ENCODE results near the gene C7orf25.

Gene C7orf25
- total RNA-seq, result 0.14 to 0.48 reads per million in 2 donors

GRCh38 chr7:42911454-42912447 is at the start of gene C7orf25:
Gene C7orf25, minus strand, starts transcription at chr7:42912070. Its CDS starts 1,170 bp downstream, at chr7:42910900.
- DNase-seq, result peak; percentile 96

- DNase-seq, result no peak
Observed at GRCh38 chr7:42961170-42961569, 49.3 kb upstream of the C7orf25 start.

- no peak for DNase-seq
Observed at GRCh38 chr7:42960762-42961161, 48.9 kb upstream of the C7orf25 start.

- no peak for DNase-seq
Observed at GRCh38 chr7:42959549-42959948, 47.7 kb upstream of the C7orf25 start.

GRCh38 chr7:42956062-42956461 is 44.2 kb upstream of the C7orf25 start:
- no peak for DNase-seq

- no peak for DNase-seq
Observed at GRCh38 chr7:42953994-42954393, 42.1 kb upstream of the C7orf25 start.

- DNase-seq, result no peak
Observed at GRCh38 chr7:42952328-42952727, 40.5 kb upstream of the C7orf25 start.

- no peak for DNase-seq
Observed at GRCh38 chr7:42950417-42950816, 38.5 kb upstream of the C7orf25 start.

GRCh38 chr7:42947521-42947920 is 35.7 kb upstream of the C7orf25 start:
- DNase-seq, result no peak

GRCh38 chr7:42946627-42946950 is 34.7 kb upstream of the C7orf25 start:
- no peak for DNase-seq

GRCh38 chr7:42945821-42946626 is 34.2 kb upstream of the C7orf25 start:
- no peak for DNase-seq

- DNase-seq, result peak; percentile 63
Observed at GRCh38 chr7:42940985-42941847, 29.3 kb upstream of the C7orf25 start.

GRCh38 chr7:42939457-42940240 is 27.8 kb upstream of the C7orf25 start:
- no peak for DNase-seq

GRCh38 chr7:42935861-42936260 is 24.0 kb upstream of the C7orf25 start:
- DNase-seq, result no peak

GRCh38 chr7:42934291-42934690 is 22.4 kb upstream of the C7orf25 start:
- no peak for DNase-seq

- DNase-seq, result no peak
Observed at GRCh38 chr7:42932811-42933591, 21.1 kb upstream of the C7orf25 start.

GRCh38 chr7:42931834-42932651 is 20.2 kb upstream of the C7orf25 start, which contains the start of the genes MRPL32 and PSMA2:
Gene MRPL32, plus strand, starts transcription at chr7:42932376. Its CDS starts 11 bp downstream, at chr7:42932387.
Gene PSMA2, minus strand, starts transcription at chr7:42932174. Its CDS starts 16 bp downstream, at chr7:42932158.
- DNase-seq, result peak; percentile 85

- DNase-seq, result no peak
Observed at GRCh38 chr7:42931447-42931833, 19.6 kb upstream of the C7orf25 start.

GRCh38 chr7:42930889-42931288 is 19.0 kb upstream of the C7orf25 start:
- no peak for DNase-seq

- DNase-seq, result no peak
Observed at GRCh38 chr7:42929449-42929848, 17.6 kb upstream of the C7orf25 start.
